IMR-90 (cell line): ENCODE results near the gene SRCAP. TPM values are rescaled to one million over a fixed set of nuclear protein-coding genes. Genes with fewer than 3 reads are reported as not detected.

Experiments
- ATAC-seq: fragments of 200-7000 bp; cut with Tn5 transposase; 2 replicates; pipeline ENCODE4 v1.9.1; 2020; ENCODE audit warnings: low read depth, mild to moderate bottlenecking, moderate library complexity
- BruUV-seq: library from RNA; stranded (reverse); fragments of 400-500 nt; replicated peaks from 2 replicates; lab custom pipeline; 2021; lab: Mats Ljungman, UMichigan
- CTCF ChIA-PET: fragments of 300-600 bp; formaldehyde crosslinking; extraction: SDS; loops from one replicate; lab custom pipeline; 2021; ENCODE audit warnings: antibody characterized with exemption; lab: Yijun Ruan, JAX
- POLR2A ChIA-PET: fragments of 300-600 bp; sonication (Branson Sonifier 250); formaldehyde crosslinking; loops from one replicate; lab custom pipeline; 2022; ENCODE audit warnings: antibody characterized with exemption; ENCODE audit not compliant: unreplicated experiment; lab: Charles Lee
- DNase-seq: peaks from one replicate; pipeline ENCODE4 v3.0.0; 2013
- H2AFZ ChIP-seq: replicated peaks from 2 replicates; pipeline ENCODE3; 2013; ENCODE audit warnings: low read length, mild to moderate bottlenecking; ENCODE audit not compliant: poor library complexity
- H2AK5ac ChIP-seq: 2 replicates; pipeline ENCODE4 v1.6.1; 2013; ENCODE audit warnings: low read depth, low read length, inconsistent platforms
- H2AK9ac ChIP-seq: replicated peaks from 2 replicates; pipeline ENCODE3; 2013; ENCODE audit warnings: mild to moderate bottlenecking, low read depth, low read length, moderate library complexity; ENCODE audit not compliant: poor library complexity
- H2BK120ac ChIP-seq: 2 replicates; pipeline ENCODE4 v1.6.1; 2013; ENCODE audit warnings: low read depth, low read length, inconsistent platforms
- H2BK15ac ChIP-seq: 3 replicates; pipeline ENCODE4 v1.6.1; 2013; ENCODE audit warnings: low read depth, low read length, inconsistent platforms
- H2BK20ac ChIP-seq: 2 replicates; pipeline ENCODE4 v1.6.1; 2013; ENCODE audit warnings: low read depth, mild to moderate bottlenecking, inconsistent platforms, low read length, moderate library complexity
- H2BK5ac ChIP-seq: 2 replicates; pipeline ENCODE4 v1.6.1; 2013; ENCODE audit warnings: mild to moderate bottlenecking, low read depth, low read length, inconsistent platforms; ENCODE audit not compliant: poor library complexity, severe bottlenecking
- H3K14ac ChIP-seq: replicated peaks from 2 replicates; pipeline ENCODE4 v1.6.1; 2013; ENCODE audit warnings: low read depth, low read length, inconsistent platforms
- H3K18ac ChIP-seq: 2 replicates; pipeline ENCODE4 v1.6.1; 2013; ENCODE audit warnings: low read depth, low read length, control low read depth
- H3K23ac ChIP-seq: 2 replicates; pipeline ENCODE4 v1.6.1; 2013; ENCODE audit warnings: low read depth, low read length, inconsistent platforms
- H3K27ac ChIP-seq: 2 replicates; pipeline ENCODE4 v1.5.1; 2013; ENCODE audit warnings: mild to moderate bottlenecking, control low read depth, low read length; ENCODE audit not compliant: insufficient read depth
- H3K27me3 ChIP-seq: 2 replicates; pipeline ENCODE4 v1.6.1; 2013; ENCODE audit warnings: low read length; ENCODE audit not compliant: control insufficient read depth, insufficient read depth
- H3K36me3 ChIP-seq: 2 replicates; pipeline ENCODE4 v1.6.1; 2013; ENCODE audit warnings: low read length, mixed read lengths; ENCODE audit not compliant: control insufficient read depth, insufficient read depth
- H3K4ac ChIP-seq: 2 replicates; pipeline ENCODE4 v1.6.1; 2013; ENCODE audit warnings: low read depth, low read length, inconsistent platforms
- H3K4me1 ChIP-seq: 2 replicates; pipeline ENCODE4 v1.6.1; 2013; ENCODE audit warnings: low read length, mixed read lengths; ENCODE audit not compliant: control insufficient read depth, insufficient read depth
- H3K4me2 ChIP-seq: 2 replicates; pipeline ENCODE4 v1.6.1; 2013; ENCODE audit warnings: low read depth, mild to moderate bottlenecking, control low read depth, low read length, moderate library complexity
- H3K4me3 ChIP-seq: 2 replicates; pipeline ENCODE4 v1.5.1; 2013; ENCODE audit warnings: low read depth, mild to moderate bottlenecking, control low read depth, low read length, moderate library complexity; ENCODE audit not compliant: insufficient read depth
- H3K56ac ChIP-seq: 2 replicates; pipeline ENCODE4 v1.6.1; 2013; ENCODE audit warnings: low read length, inconsistent platforms; ENCODE audit not compliant: insufficient read depth; ENCODE audit errors: extremely low read depth
- H3K79me1 ChIP-seq, 2 experiments: 2 replicates each; pipeline ENCODE4 v1.6.1; 2013; ENCODE audit warnings: low read length in 2 of 2, inconsistent platforms in 1 of 2, low read depth in 1 of 2
- H3K9ac ChIP-seq: 2 replicates; pipeline ENCODE4 v1.6.1; 2013; ENCODE audit warnings: low read depth, low read length, control low read depth
- H3K9me1 ChIP-seq: 2 replicates; pipeline ENCODE4 v1.6.1; 2013; ENCODE audit warnings: low read length, inconsistent platforms; ENCODE audit not compliant: insufficient read depth
- H3K9me3 ChIP-seq: 2 replicates; pipeline ENCODE4 v1.6.1; 2013; ENCODE audit warnings: low read length; ENCODE audit not compliant: control insufficient read depth, insufficient read depth
- H4K20me1 ChIP-seq: 2 replicates; pipeline ENCODE4 v1.6.1; 2013; ENCODE audit warnings: low read length, inconsistent platforms; ENCODE audit not compliant: insufficient read depth
- H4K5ac ChIP-seq: 2 replicates; pipeline ENCODE4 v1.6.1; 2013; ENCODE audit warnings: mild to moderate bottlenecking, low read depth, low read length, control low read depth
- H4K8ac ChIP-seq, 2 experiments: 2 replicates each; pipeline ENCODE4 v1.6.1; 2013; ENCODE audit warnings: low read depth in 2 of 2, low read length in 2 of 2, control low read depth in 1 of 2, inconsistent platforms in 1 of 2
- H4K91ac ChIP-seq: 2 replicates; pipeline ENCODE4 v1.6.1; 2013; ENCODE audit warnings: low read depth, low read length, inconsistent platforms; ENCODE audit not compliant: insufficient read depth
- BHLHE40 ChIP-seq: fragments of 150-350 bp; IDR thresholded peaks from 2 replicates; pipeline ENCODE4 v1.6.1; 2016; ENCODE audit warnings: mild to moderate bottlenecking, low read depth, low read length
- CHD1 ChIP-seq: IDR thresholded peaks from 2 replicates; pipeline ENCODE4 v1.6.1; 2012; ENCODE audit warnings: low read depth, low read length, improper control_type of control experiment
- ELK1 ChIP-seq: fragments of 150-350 bp; IDR thresholded peaks from 2 replicates; pipeline ENCODE4 v1.6.1; 2016; ENCODE audit warnings: low read depth, mild to moderate bottlenecking, low read length, moderate library complexity, borderline replicate concordance
- MAFK ChIP-seq: IDR thresholded peaks from 2 replicates; pipeline ENCODE4 v1.6.1; 2012; ENCODE audit warnings: low read depth, low read length, improper control_type of control experiment
- MAZ ChIP-seq: IDR thresholded peaks from 2 replicates; pipeline ENCODE4 v1.6.1; 2012; ENCODE audit warnings: low read depth, mild to moderate bottlenecking, low read length, improper control_type of control experiment, moderate library complexity, borderline replicate concordance
- MXI1 ChIP-seq: IDR thresholded peaks from 2 replicates; pipeline ENCODE4 v1.6.1; 2012; ENCODE audit warnings: low read depth, mild to moderate bottlenecking, low read length, moderate library complexity, borderline replicate concordance
- NFE2L2 ChIP-seq: fragments of 150-350 bp; IDR thresholded peaks from 2 replicates; pipeline ENCODE4 v1.6.1; 2016; ENCODE audit warnings: low read depth, mild to moderate bottlenecking, low read length
- POLR2A ChIP-seq: IDR thresholded peaks from 2 replicates; pipeline ENCODE4 v1.6.1; 2012; ENCODE audit warnings: mild to moderate bottlenecking, low read depth, low read length
- RFX5 ChIP-seq: IDR thresholded peaks from 2 replicates; pipeline ENCODE4 v1.8.0; 2012; ENCODE audit warnings: low read depth, mild to moderate bottlenecking, low read length, moderate library complexity
- SMC3 ChIP-seq: fragments of 150-350 bp; IDR thresholded peaks from 2 replicates; pipeline ENCODE4 v1.6.1; 2016; ENCODE audit warnings: low read depth, mild to moderate bottlenecking, antibody characterized with exemption, low read length, moderate library complexity
- WGBS, 2 experiments: methylation state at CpG; one replicate each; pipeline versions ENCODE4 v1.1.5 to v1.1.7; 2013; ENCODE audit warnings: missing lambda C conversion rate in 2 of 2; ENCODE audit not compliant: insufficient read length in 1 of 2; ENCODE audit errors: extremely low coverage in 2 of 2; 5-methylcytosine and 5-hydroxymethylcytosine counted together
- dilution Hi-C: fragments of 300-500 bp; cut with HindIII; formaldehyde crosslinking; loops from one replicate; pipeline ENCODE4 v1.14.3; 2018; ENCODE audit warnings: low sequenced_read_pairs; ENCODE audit not compliant: unreplicated experiment
- in situ Hi-C: fragments of 300-500 bp; cut with MboI; formaldehyde crosslinking; loops from 3 replicates; pipeline ENCODE4 v1.14.3; 2019; ENCODE audit warnings: low sequenced_read_pairs, inconsistent platforms, mixed read lengths
- intact Hi-C: fragments of 100-400 bp; cut with micrococcal nuclease; formaldehyde crosslinking; loops from 2 replicates; pipeline ENCODE4 v1.10.0; 2022
- polyA plus RNA-seq, 3 experiments: library from polyadenylated mRNA; depleted of rRNA; stranded (reverse); fragments of >200 nt; gene quantifications; 2 replicates each; pipeline ENCODE4 v1.2.3, GENCODE V29; 2012; ENCODE audit warnings: low replicate concordance in 1 of 3
- total RNA-seq: library from RNA; depleted of rRNA; stranded (reverse); fragments of >200 nt; gene quantifications from 2 replicates; pipeline ENCODE4 v1.2.3, GENCODE V29; 2012
- TF ChIP-seq, protein P1 (sequence below): fragments of 150-350 bp; IDR thresholded peaks from 2 replicates; pipeline ENCODE4 v1.6.1; 2017; ENCODE audit warnings: mild to moderate bottlenecking, antibody characterized with exemption, low read length, low read depth

Gene SRCAP
- total and polyA plus RNA-seq, 2 of the 4 experiments (the other 2 are of a cell fraction): 4.5 to 8.2 TPM

DNA sequence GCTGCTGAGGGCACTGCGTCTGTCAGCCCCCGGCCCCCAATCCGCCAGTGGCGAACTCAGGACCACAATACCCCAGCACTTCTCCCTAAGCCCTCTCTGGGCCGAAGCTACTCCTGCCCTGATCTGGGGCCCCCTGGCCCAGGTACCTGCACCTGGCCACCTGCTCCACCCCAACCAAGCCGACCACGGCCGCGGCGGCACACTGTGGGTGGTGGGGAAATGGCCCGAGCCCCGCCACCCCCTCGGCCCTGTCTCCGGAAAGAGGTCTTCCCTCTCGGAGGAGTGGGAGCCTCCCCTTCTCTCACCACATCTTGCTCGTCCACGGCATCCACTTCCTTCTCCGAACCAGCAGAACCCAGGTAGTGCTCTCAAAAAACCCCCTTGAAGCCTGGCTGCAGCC lies 44.1 kb upstream of the SRCAP start:
- no peak overlapping the region for H2AK5ac ChIP-seq
- POLR2A ChIA-PET: no interaction called here
- intact Hi-C loops (no loop called here), in situ Hi-C loops (no loop called here), dilution Hi-C loops (no loop called here)
- no peaks in the 10 kb centered on the region for H3K9me1 ChIP-seq
- peaks cover 30% of the 10 kb centered on the region for H3K36me3 ChIP-seq
- DNase-seq (no peak), ATAC-seq (no peak)
- H3K23ac ChIP-seq: no peak overlapping the region
- H2BK120ac ChIP-seq: no peak overlapping the region
- WGBS, 2 experiments: no CpG with 5 or more reads among the region's 18 CpGs
- TF ChIP-seq MAFK (no peak), MXI1 (no peak), CHD1 (no peak), SMC3 (no peak), MAZ (no peak), RFX5 (no peak), ELK1 (no peak), POLR2A (no peak), NFE2L2 (no peak), BHLHE40 (no peak)
- TF ChIP-seq, protein P1, sequence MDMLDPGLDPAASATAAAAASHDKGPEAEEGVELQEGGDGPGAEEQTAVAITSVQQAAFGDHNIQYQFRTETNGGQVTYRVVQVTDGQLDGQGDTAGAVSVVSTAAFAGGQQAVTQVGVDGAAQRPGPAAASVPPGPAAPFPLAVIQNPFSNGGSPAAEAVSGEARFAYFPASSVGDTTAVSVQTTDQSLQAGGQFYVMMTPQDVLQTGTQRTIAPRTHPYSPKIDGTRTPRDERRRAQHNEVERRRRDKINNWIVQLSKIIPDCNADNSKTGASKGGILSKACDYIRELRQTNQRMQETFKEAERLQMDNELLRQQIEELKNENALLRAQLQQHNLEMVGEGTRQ: no peak
- no peak overlapping the region for H3K18ac ChIP-seq
- H3K9ac ChIP-seq: no peak overlapping the region
- H4K20me1 ChIP-seq: peaks cover 4% of the 10 kb centered on the region; the same call in 1 of the 2 replicates
- no peak overlapping the region for H3K4me3 ChIP-seq
- H3K56ac ChIP-seq: no peak overlapping the region
- no peak overlapping the region for H4K91ac ChIP-seq
- H2BK5ac ChIP-seq: no peak overlapping the region
- no peaks in the 10 kb centered on the region for H3K9me3 ChIP-seq
- no peak overlapping the region for H3K4ac ChIP-seq
- no TSS peak for BruUV-seq
- no peak overlapping the region for H2AK9ac ChIP-seq
- no peak overlapping the region for H4K5ac ChIP-seq
- peaks cover 10% of the 10 kb centered on the region; the same call in 1 of the 2 replicates for H3K4me1 ChIP-seq
- H3K27me3 ChIP-seq: no peaks in the 10 kb centered on the region
- no peak overlapping the region for H3K14ac ChIP-seq
- peaks cover 20 to 37% of the 10 kb centered on the region in 2 experiments for H3K79me1 ChIP-seq
- H2AFZ ChIP-seq: no peak overlapping the region
- H2BK20ac ChIP-seq: no peak overlapping the region
- H4K8ac ChIP-seq: no peak overlapping the region
- H3K4me2 ChIP-seq: no peak overlapping the region
- H2BK15ac ChIP-seq: no peak overlapping the region
- CTCF ChIA-PET: no interaction called here
- no peak overlapping the region for H3K27ac ChIP-seq
